Measurements from ENCODE around the gene TALDO1. TPM values are rescaled to one million over a fixed set of nuclear protein-coding genes. Genes with fewer than 3 reads are reported as not detected.

Gene TALDO1
- total and polyA plus RNA-seq, 2 of the 8 experiments (the other 6 are each of a cell fraction or from before 2014, with no cell fraction given) = 265 to 308 TPM

- Histone ChIP-seq H3K9ac (replicated peaks in 1 of 4; ENCODE audit: extremely low read depth in 1 of 4, low read depth in 3 of 4, low read length in 3 of 4) (no peak overlapping the region), H3K79me2 (ENCODE audit: control insufficient read depth in 1 of 2, insufficient read depth in 2 of 2, low read length in 2 of 2) (no peaks in the 10 kb centered on the region), H3K23me2 (ENCODE audit: low read depth, low read length) (no peaks in the 10 kb centered on the region), H3K9me3 (ENCODE audit: insufficient read depth in 2 of 2, low read depth in 1 of 2, low read length in 1 of 2) (no peaks in the 10 kb centered on the region), H3K79me1 (ENCODE audit: low read depth, low read length) (peaks cover 7% of the 10 kb centered on the region; the same call in 1 of the 2 replicates), H4K5ac (ENCODE audit: insufficient read length, low read depth, low read length) (no peak overlapping the region), H2BK15ac (ENCODE audit: low read length) (no peak overlapping the region), H2BK12ac (ENCODE audit: low read depth, low read length) (no peak overlapping the region), H4K20me1 (replicated peaks in 1 of 2; ENCODE audit: control insufficient read depth in 1 of 2, insufficient read depth in 2 of 2, low read length in 2 of 2) (peaks cover 16 to 36% of the 10 kb centered on the region in 2 experiments), H4K8ac (ENCODE audit: extremely low read depth, insufficient read depth, low read length) (no peak overlapping the region), H3K27me3 (replicated peaks in 1 of 4; ENCODE audit: control insufficient read depth in 3 of 4, extremely low read depth in 1 of 4, insufficient read depth in 3 of 4, low read length in 3 of 4) (no peaks in the 10 kb centered on the region), H2AK5ac (ENCODE audit: low read depth, low read length) (no peak overlapping the region), H2BK20ac (ENCODE audit: low read length) (no peak overlapping the region), H3K4me2 (ENCODE audit: insufficient read depth in 1 of 2, low read depth in 2 of 2, low read length in 2 of 2) (no peak overlapping the region), H2BK120ac (replicated peaks; ENCODE audit: low read depth, low read length) (no peak overlapping the region), H3K27ac (ENCODE audit: low read depth, low read length) (no peak overlapping the region), H3K56ac (replicated peaks; ENCODE audit: insufficient read length, low read depth, low read length) (no peak overlapping the region), H3K4me1 (replicated peaks in 1 of 4; ENCODE audit: control insufficient read depth in 3 of 4, insufficient read depth in 4 of 4, low read length in 3 of 4) (peaks cover 0 to 12% (median 7%) of the 10 kb centered on the region in 4 experiments; a peak in 6 of 7 replicates), H3K14ac (ENCODE audit: insufficient read length) (no peak overlapping the region), H4K91ac (replicated peaks; ENCODE audit: insufficient read length, low read length) (no peak overlapping the region), H3K4me3 (ENCODE audit: extremely low read depth in 1 of 4, insufficient read depth in 2 of 4, low read depth in 3 of 4, low read length in 4 of 4) (no peak overlapping the region), H3K18ac (ENCODE audit: extremely low read depth, low read length) (no peak overlapping the region), H3K4ac (replicated peaks; ENCODE audit: insufficient read length, low read depth, low read length) (no peak overlapping the region), H3K23ac (ENCODE audit: insufficient read length) (no peak overlapping the region), H2AFZ (ENCODE audit: low read length) (no peak overlapping the region), H3K36me3 (ENCODE audit: control insufficient read depth in 2 of 4, insufficient read depth in 4 of 4, low read length in 3 of 4) (peaks cover 16 to 54% (median 29%) of the 10 kb centered on the region in 4 experiments), H2BK5ac (ENCODE audit: low read depth, low read length) (no peak overlapping the region)
- POLR2A ChIA-PET (ENCODE audit: partially characterized antibody) = interaction anchor here (0.6 to 35.3 kb wide), 7 partner anchors 0 to 130 kb away, joined by 3 to 636 read pairs (median 7); partner anchors contain the start of genes CEND1, DRD4, GATD1 and TALDO1
- CTCF ChIA-PET (ENCODE audit: partially characterized antibody) = interaction anchor here (0.6 to 26.9 kb wide), 4 partner anchors 9 to 106 kb away, joined by 4 to 395 read pairs (median 8); no protein-coding TSS in a partner anchor
- no peak for DNase-seq (ENCODE audit: low read depth in 1 of 2, low spot score in 2 of 2)
- FAIRE-seq = no peak
- 89% methylated on average over 2 of the region's 2 CpGs; no CpG with 5 or more reads in 1 of the 2 experiments for WGBS, 2 experiments (ENCODE audit: extremely low coverage in 1 of 2, insufficient coverage in 1 of 2, insufficient read length in 1 of 2, insufficient replicate concordance in 2 of 2, low coverage in 1 of 2, low lambda C conversion rate in 2 of 2, missing lambda C conversion rate in 1 of 2)
- TF ChIP-seq CHD1 (IDR thresholded peaks at IDR 0.05; ENCODE audit: low read depth, low read length) = no peak
- no peak for TF ChIP-seq TEAD4 (IDR thresholded peaks at IDR 0.05; ENCODE audit: low read depth, low read length)
- TF ChIP-seq, protein P1, sequence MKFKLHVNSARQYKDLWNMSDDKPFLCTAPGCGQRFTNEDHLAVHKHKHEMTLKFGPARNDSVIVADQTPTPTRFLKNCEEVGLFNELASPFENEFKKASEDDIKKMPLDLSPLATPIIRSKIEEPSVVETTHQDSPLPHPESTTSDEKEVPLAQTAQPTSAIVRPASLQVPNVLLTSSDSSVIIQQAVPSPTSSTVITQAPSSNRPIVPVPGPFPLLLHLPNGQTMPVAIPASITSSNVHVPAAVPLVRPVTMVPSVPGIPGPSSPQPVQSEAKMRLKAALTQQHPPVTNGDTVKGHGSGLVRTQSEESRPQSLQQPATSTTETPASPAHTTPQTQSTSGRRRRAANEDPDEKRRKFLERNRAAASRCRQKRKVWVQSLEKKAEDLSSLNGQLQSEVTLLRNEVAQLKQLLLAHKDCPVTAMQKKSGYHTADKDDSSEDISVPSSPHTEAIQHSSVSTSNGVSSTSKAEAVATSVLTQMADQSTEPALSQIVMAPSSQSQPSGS (IDR thresholded peaks at IDR 0.05; ENCODE audit: low read length) = no peak
- no peak for TF ChIP-seq CBX5 (IDR thresholded peaks at IDR 0.05; ENCODE audit: low read depth, low read length)
- no peak for TF ChIP-seq NRF1 (IDR thresholded peaks at IDR 0.05; ENCODE audit: low read depth, low read length)
- TF ChIP-seq CEBPB (IDR thresholded peaks at IDR 0.05; ENCODE audit: low read depth, low read length) = no peak
- no peak for TF ChIP-seq HDAC6 (IDR thresholded peaks at IDR 0.05; ENCODE audit: low read depth, low read length)
- TF ChIP-seq TCF12 (IDR thresholded peaks at IDR 0.05; ENCODE audit: low read depth, low read length) = no peak
- no peak for TF ChIP-seq MAX (IDR thresholded peaks at IDR 0.05)
- TF ChIP-seq CTBP2 (IDR thresholded peaks at IDR 0.05; ENCODE audit: borderline replicate concordance, insufficient read depth, insufficient read length, low read length) = no peak
- TF ChIP-seq SP2 (IDR thresholded peaks at IDR 0.05; ENCODE audit: low read length) = no peak
- no peak for TF ChIP-seq KDM1A (IDR thresholded peaks at IDR 0.05; ENCODE audit: borderline replicate concordance, low read length)
Measured at GRCh38 chr11:766936-767210, 19.6 kb downstream of the TALDO1 start.

Measured in H1 (cell line).